Measurements from ENCODE around the gene GSG1. TPM values are rescaled to one million over a fixed set of nuclear protein-coding genes. Genes with fewer than 3 reads are reported as not detected.

Gene GSG1
- total and polyA plus RNA-seq, 4 donors, result not detected

- peak overlapping the region; percentile 92 to 96 for H3K27ac ChIP-seq (ENCODE audit: low read depth in 1 of 2, low read length in 1 of 2)
- TF ChIP-seq, protein P1, sequence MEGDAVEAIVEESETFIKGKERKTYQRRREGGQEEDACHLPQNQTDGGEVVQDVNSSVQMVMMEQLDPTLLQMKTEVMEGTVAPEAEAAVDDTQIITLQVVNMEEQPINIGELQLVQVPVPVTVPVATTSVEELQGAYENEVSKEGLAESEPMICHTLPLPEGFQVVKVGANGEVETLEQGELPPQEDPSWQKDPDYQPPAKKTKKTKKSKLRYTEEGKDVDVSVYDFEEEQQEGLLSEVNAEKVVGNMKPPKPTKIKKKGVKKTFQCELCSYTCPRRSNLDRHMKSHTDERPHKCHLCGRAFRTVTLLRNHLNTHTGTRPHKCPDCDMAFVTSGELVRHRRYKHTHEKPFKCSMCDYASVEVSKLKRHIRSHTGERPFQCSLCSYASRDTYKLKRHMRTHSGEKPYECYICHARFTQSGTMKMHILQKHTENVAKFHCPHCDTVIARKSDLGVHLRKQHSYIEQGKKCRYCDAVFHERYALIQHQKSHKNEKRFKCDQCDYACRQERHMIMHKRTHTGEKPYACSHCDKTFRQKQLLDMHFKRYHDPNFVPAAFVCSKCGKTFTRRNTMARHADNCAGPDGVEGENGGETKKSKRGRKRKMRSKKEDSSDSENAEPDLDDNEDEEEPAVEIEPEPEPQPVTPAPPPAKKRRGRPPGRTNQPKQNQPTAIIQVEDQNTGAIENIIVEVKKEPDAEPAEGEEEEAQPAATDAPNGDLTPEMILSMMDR (IDR thresholded peaks at IDR 0.05; ENCODE audit: control extremely low read depth, extremely low read depth), result no peak
- DNase-seq, result no peak
- H3K4me3 ChIP-seq, result no peak overlapping the region
- 7 to 14% methylated on average over 6 of the region's 6 CpGs for WGBS, 2 donors
- peak overlapping the region in 1 of 2 donors; percentile 74 for H3K9ac ChIP-seq (ENCODE audit: insufficient read depth in 1 of 2, low read length in 2 of 2)
- ATAC-seq (ENCODE audit: insufficient read depth, low FRiP score), result no peak
- H3K4me1 ChIP-seq (ENCODE audit: control insufficient read depth in 5 of 5, insufficient read depth in 5 of 5, low read length in 5 of 5), result peaks cover 16 to 57% (median 24%) of the 10 kb centered on the region in 5 donors
- no peaks in the 10 kb centered on the region for H3K27me3 ChIP-seq (ENCODE audit: control insufficient read depth in 3 of 3, insufficient read depth in 3 of 3, low read length in 2 of 3)
- no peaks in the 10 kb centered on the region for H3K9me3 ChIP-seq (ENCODE audit: control insufficient read depth in 4 of 4, insufficient read depth in 3 of 4, low read length in 3 of 4)
- H3K36me3 ChIP-seq (ENCODE audit: control insufficient read depth in 4 of 4, insufficient read depth in 4 of 4, low read length in 4 of 4), result no peaks in the 10 kb centered on the region
Measured at GRCh38 chr12:13100605-13100881, 2.9 kb downstream of the GSG1 start.

DNA sequence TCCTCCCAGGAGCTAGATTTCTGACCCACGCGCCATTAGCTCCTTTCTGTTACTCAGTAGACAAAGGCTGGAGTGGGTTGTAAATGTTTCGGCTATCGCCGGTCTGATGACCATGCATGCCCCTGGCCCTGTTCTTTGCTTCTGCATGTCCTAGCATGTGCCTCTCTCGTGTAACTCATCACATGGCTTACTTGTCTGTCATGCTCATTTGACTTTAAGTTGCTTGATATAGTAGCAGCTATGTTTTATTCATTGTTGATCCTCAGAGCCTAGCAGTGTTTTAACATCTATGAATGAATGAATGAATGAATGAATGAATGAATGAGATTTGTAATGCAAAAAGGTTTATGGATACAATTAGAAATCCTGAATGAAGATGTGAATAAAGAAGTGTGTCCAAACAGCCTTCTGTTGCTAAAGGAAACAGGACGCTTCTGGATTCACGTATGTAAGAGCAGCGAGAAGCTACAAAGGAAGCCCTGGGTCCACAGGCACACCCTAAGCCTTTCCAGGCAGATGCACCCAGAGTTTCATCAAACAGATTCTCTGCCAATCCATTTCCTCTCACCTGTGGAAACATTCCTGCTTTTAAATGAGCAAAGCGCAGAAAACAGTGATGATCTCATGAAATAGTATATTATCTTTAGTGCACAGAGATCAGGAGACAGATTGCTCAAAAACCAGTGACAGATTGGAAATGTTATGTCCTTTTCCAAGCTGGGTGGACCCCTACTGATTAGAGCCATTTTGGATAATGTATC is 3.4 kb downstream of the GSG1 start:
- H3K27ac ChIP-seq (ENCODE audit: low read depth in 1 of 2, low read length in 1 of 2), result peak overlapping the region; percentile 92 to 96
- H3K27me3 ChIP-seq (ENCODE audit: control insufficient read depth in 3 of 3, insufficient read depth in 3 of 3, low read length in 2 of 3), result no peaks in the 10 kb centered on the region
- DNase-seq (peak in 1 of 3 donors; percentile 47), ATAC-seq (ENCODE audit: insufficient read depth, low FRiP score) (no peak)
- H3K4me1 ChIP-seq (ENCODE audit: control insufficient read depth in 5 of 5, insufficient read depth in 5 of 5, low read length in 5 of 5), result peaks cover 16 to 62% (median 24%) of the 10 kb centered on the region in 5 donors
- H3K9me3 ChIP-seq (ENCODE audit: control insufficient read depth in 4 of 4, insufficient read depth in 3 of 4, low read length in 3 of 4), result no peaks in the 10 kb centered on the region
- H3K9ac ChIP-seq (ENCODE audit: insufficient read depth in 1 of 2, low read length in 2 of 2), result peak overlapping the region in 1 of 2 donors; percentile 74
- no peaks in the 10 kb centered on the region for H3K36me3 ChIP-seq (ENCODE audit: control insufficient read depth in 4 of 4, insufficient read depth in 4 of 4, low read length in 4 of 4)
- 69 to 74% methylated on average over 10 of the region's 10 CpGs for WGBS, 2 donors
- no peak overlapping the region for H3K4me3 ChIP-seq
- TF ChIP-seq, protein P1 (IDR thresholded peaks at IDR 0.05; ENCODE audit: control extremely low read depth, extremely low read depth), result no peak

- peak overlapping the region; percentile 89 to 96 for H3K27ac ChIP-seq (ENCODE audit: low read depth in 1 of 2, low read length in 1 of 2)
- no peaks in the 10 kb centered on the region for H3K36me3 ChIP-seq (ENCODE audit: control insufficient read depth in 4 of 4, insufficient read depth in 4 of 4, low read length in 4 of 4)
- TF ChIP-seq, protein P1 (IDR thresholded peaks at IDR 0.05; ENCODE audit: control extremely low read depth, extremely low read depth), result no peak
- no peak overlapping the region for H3K9ac ChIP-seq (ENCODE audit: insufficient read depth in 1 of 2, low read length in 2 of 2)
- DNase-seq, result peak in 1 of 3 donors; percentile 31
- WGBS, 2 donors, result 27 to 46% methylated on average over 8 of the region's 8 CpGs
- peaks cover 16 to 69% (median 24%) of the 10 kb centered on the region in 5 donors for H3K4me1 ChIP-seq (ENCODE audit: control insufficient read depth in 5 of 5, insufficient read depth in 5 of 5, low read length in 5 of 5)
- ATAC-seq (ENCODE audit: insufficient read depth, low FRiP score), result no peak
- H3K9me3 ChIP-seq (ENCODE audit: control insufficient read depth in 4 of 4, insufficient read depth in 3 of 4, low read length in 3 of 4), result no peaks in the 10 kb centered on the region
- no peaks in the 10 kb centered on the region for H3K27me3 ChIP-seq (ENCODE audit: control insufficient read depth in 3 of 3, insufficient read depth in 3 of 3, low read length in 2 of 3)
- no peak overlapping the region for H3K4me3 ChIP-seq
Measured at GRCh38 chr12:13099066-13099843, 4.2 kb downstream of the GSG1 start.

Measured in lung (tissue), 12 donors.